Inferior parietal cortex (tissue), 1 donor: Measurements from ENCODE around the gene CCDC80.
"Not testable (repeated sequence)": the region's sequence is repeated elsewhere in the genome, so short reads cannot be mapped to it uniquely, and the experiment has no call there.

Source experiments
- DNase-seq: peaks from one replicate; pipeline ENCODE4 v3.0.0-alpha.2; 2016; ENCODE audit errors: extremely low spot score

Gene CCDC80

GRCh38 chr3:112665009-112665408 is 24.1 kb upstream of the CCDC80 start:
- not testable (repeated sequence) for DNase-seq

GRCh38 chr3:112656043-112656442 is 15.1 kb upstream of the CCDC80 start:
- DNase-seq, result no peak

GRCh38 chr3:112654979-112655378 is 14.0 kb upstream of the CCDC80 start:
- DNase-seq, result no peak

GRCh38 chr3:112654492-112654891 is 13.5 kb upstream of the CCDC80 start:
- no peak for DNase-seq

GRCh38 chr3:112653881-112654300 is 12.9 kb upstream of the CCDC80 start:
- DNase-seq, result no peak

GRCh38 chr3:112653209-112653871 is 12.4 kb upstream of the CCDC80 start:
- no peak for DNase-seq

GRCh38 chr3:112651516-112651915 is 10.6 kb upstream of the CCDC80 start:
- DNase-seq, result no peak

- DNase-seq, result no peak
Observed at GRCh38 chr3:112651071-112651470, 10.1 kb upstream of the CCDC80 start.

- no peak for DNase-seq
Observed at GRCh38 chr3:112650482-112650881, 9.5 kb upstream of the CCDC80 start.

- no peak for DNase-seq
Observed at GRCh38 chr3:112649478-112649735, 8.5 kb upstream of the CCDC80 start.

- no peak for DNase-seq
Observed at GRCh38 chr3:112647122-112647521, 6.2 kb upstream of the CCDC80 start.

- no peak for DNase-seq
Observed at GRCh38 chr3:112646623-112647022, 5.7 kb upstream of the CCDC80 start.

- DNase-seq, result no peak
Observed at GRCh38 chr3:112644453-112644852, 3.5 kb upstream of the CCDC80 start.

- no peak for DNase-seq
Observed at GRCh38 chr3:112643621-112644240, 2.8 kb upstream of the CCDC80 start.

GRCh38 chr3:112642912-112643506 is 2.1 kb upstream of the CCDC80 start:
- peak; percentile 86 for DNase-seq

- DNase-seq, result no peak
Observed at GRCh38 chr3:112640276-112640929, 540 bp downstream of the CCDC80 start.

GRCh38 chr3:112639455-112640225 is 1.3 kb downstream of the CCDC80 start:
- no peak for DNase-seq

GRCh38 chr3:112638327-112639020 is 2.5 kb downstream of the CCDC80 start:
- no peak for DNase-seq

- DNase-seq, result no peak
Observed at GRCh38 chr3:112637700-112638099, 3.2 kb downstream of the CCDC80 start.

GRCh38 chr3:112635674-112636073 is 5.3 kb downstream of the CCDC80 start:
- DNase-seq, result no peak

- DNase-seq, result no peak
Observed at GRCh38 chr3:112634786-112635541, 6.0 kb downstream of the CCDC80 start.
